ENCODE data around the gene RFX4. TPM values are rescaled to one million over a fixed set of nuclear protein-coding genes. Genes with fewer than 3 reads are reported as not detected.

The RFX4 gene
- total and polyA plus RNA-seq, 9 of the 15 experiments (the other 6 are each of a cell fraction or from before 2014, with no cell fraction given), result not detected

- TF ChIP-seq ARID3B (CRISPR knock-in tag; IDR thresholded peaks at IDR 0.05; ENCODE audit: borderline replicate concordance), result no peak
- no peak for TF ChIP-seq SMAD2 (IDR thresholded peaks at IDR 0.05; ENCODE audit: low read depth, low read length)
- peak; percentile 23 for TF ChIP-seq NFIC (IDR thresholded peaks at IDR 0.05)
- TF ChIP-seq SMARCE1 (IDR thresholded peaks at IDR 0.05), result no peak
- no peak for TF ChIP-seq CTBP1 (IDR thresholded peaks at IDR 0.05; ENCODE audit: borderline replicate concordance)
- no peak for TF ChIP-seq TCF15 (CRISPR knock-in tag; IDR thresholded peaks at IDR 0.05)
- TF ChIP-seq POLR2B (IDR thresholded peaks at IDR 0.05; ENCODE audit: low read depth, partially characterized antibody), result no peak
- no peak for TF ChIP-seq KAT8 (IDR thresholded peaks at IDR 0.05; ENCODE audit: low read depth)
- no peak for TF ChIP-seq DLX4 (CRISPR knock-in tag; IDR thresholded peaks at IDR 0.05)
Measured at GRCh38 chr12:106766393-106766826, 183.6 kb downstream of the RFX4 start (continued).

GRCh38 chr12:106767206-106767605 is 184.4 kb downstream of the RFX4 start:
- 25% methylated on average over 2 of the region's 2 CpGs for WGBS (ENCODE audit: insufficient coverage, low coverage, missing lambda C conversion rate)
- no peak for ATAC-seq
- no peaks in the 10 kb centered on the region; a peak in 1 of 5 replicates for H3K27me3 ChIP-seq (ENCODE audit: control insufficient read depth in 2 of 2, insufficient read depth in 2 of 2, low read length in 2 of 2)
- H3K9me1 ChIP-seq (ENCODE audit: control insufficient read depth, insufficient read depth, low read length), result no peaks in the 10 kb centered on the region
- ChIA-PET POLR2A (interaction anchor here (0.6 to 1.4 kb wide), 2 partner anchors 8 to 65 kb away, joined by 3 read pairs; no protein-coding TSS in a partner anchor), CTCF (ENCODE audit: low intra/inter-chr PET ratio) (no interaction called here)
- peak overlapping the region; percentile 41 for H2AFZ ChIP-seq (ENCODE audit: low read depth, low read length)
- peaks cover 3 to 6% of the 10 kb centered on the region in 2 experiments; a peak in 2 of 5 replicates for H3K4me1 ChIP-seq (replicated peaks in 1 of 2; ENCODE audit: control insufficient read depth in 2 of 2, insufficient read depth in 2 of 2, low read length in 2 of 2)
- H3K9me3 ChIP-seq (replicated peaks; ENCODE audit: control insufficient read depth, insufficient read depth, low read depth, low read length), result no peaks in the 10 kb centered on the region
- H3K9ac ChIP-seq (ENCODE audit: insufficient read depth in 1 of 2, low read depth in 2 of 2, low read length in 2 of 2), result no peak overlapping the region
- FAIRE-seq, result no peak
- H3K27ac ChIP-seq (ENCODE audit: extremely low read depth, low read depth, low read length), result no peak overlapping the region
- intact Hi-C loops (cut with micrococcal nuclease) (no loop called here), in situ Hi-C loops (cut with MboI) (no loop called here)
- no peaks in the 10 kb centered on the region for H3K79me2 ChIP-seq (ENCODE audit: control insufficient read depth, insufficient read depth, low read length)
- no peaks in the 10 kb centered on the region for H3K36me3 ChIP-seq (ENCODE audit: control insufficient read depth, insufficient read depth, low read length)
- no peak for DNase-seq (ENCODE audit: extremely low read depth in 1 of 4, low spot score in 3 of 4)
- H3K4me3 ChIP-seq, result no peak overlapping the region
- H3K4me2 ChIP-seq (ENCODE audit: insufficient read depth, low read length), result no peak overlapping the region
- no peaks in the 10 kb centered on the region for H4K20me1 ChIP-seq (replicated peaks; ENCODE audit: control insufficient read depth, insufficient read depth, low read length)
- no TSS peak for BruUV-seq (replicated peaks)
- TF ChIP-seq ZNF76 (CRISPR knock-in tag; IDR thresholded peaks at IDR 0.05; ENCODE audit: borderline replicate concordance) (no peak), NEUROD1 (IDR thresholded peaks at IDR 0.05; ENCODE audit: borderline replicate concordance, low read depth, low read length, partially characterized antibody) (no peak), ZSCAN29 (IDR thresholded peaks at IDR 0.05) (no peak), ZNF184 (CRISPR knock-in tag; IDR thresholded peaks at IDR 0.05) (no peak), MAFG (tag; conservative IDR thresholded peaks at IDR 0.05) (no peak), ZFPM2 (CRISPR knock-in tag; IDR thresholded peaks at IDR 0.05) (no peak), SP1 (CRISPR knock-in tag; IDR thresholded peaks at IDR 0.05) (no peak), ATF6 (CRISPR knock-in tag; IDR thresholded peaks at IDR 0.05) (no peak), VEZF1 (CRISPR knock-in tag; IDR thresholded peaks at IDR 0.05) (no peak)
